ENCODE data around the gene WDR87. TPM values are rescaled to one million over a fixed set of nuclear protein-coding genes. Genes with fewer than 3 reads are reported as not detected.
"Not testable (repeated sequence)": the region's sequence is repeated elsewhere in the genome, so short reads cannot be mapped to it uniquely, and the experiment has no call there.

WDR87 gene
- total RNA-seq, 1 experiment from 2014 or later = not detected

GRCh38 chr19:37930416-37930815 lies 24.0 kb upstream of the WDR87 start:
- DNase-seq (ENCODE audit: low spot score) = no peak

GRCh38 chr19:37929355-37929923 lies 23.0 kb upstream of the WDR87 start:
- no peak for DNase-seq (ENCODE audit: low spot score)

GRCh38 chr19:37928527-37929286 lies 22.3 kb upstream of the WDR87 start:
- no peak for DNase-seq (ENCODE audit: low spot score)

GRCh38 chr19:37926711-37927110 lies 20.3 kb upstream of the WDR87 start:
- DNase-seq (ENCODE audit: low spot score) = no peak

- no peak for DNase-seq (ENCODE audit: low spot score)
Measured at GRCh38 chr19:37926255-37926654, 19.9 kb upstream of the WDR87 start.

GRCh38 chr19:37925212-37925611 lies 18.8 kb upstream of the WDR87 start:
- no peak for DNase-seq (ENCODE audit: low spot score)

- not testable (repeated sequence) for DNase-seq (ENCODE audit: low spot score)
Measured at GRCh38 chr19:37924573-37924972, 18.2 kb upstream of the WDR87 start.

GRCh38 chr19:37920591-37921450 lies 14.4 kb upstream of the WDR87 start:
- DNase-seq (ENCODE audit: low spot score) = no peak

GRCh38 chr19:37914908-37915307 lies 8.5 kb upstream of the WDR87 start:
- DNase-seq (ENCODE audit: low spot score) = no peak

GRCh38 chr19:37909661-37910199 lies 3.3 kb upstream of the WDR87 start:
- no peak for DNase-seq (ENCODE audit: low spot score)

GRCh38 chr19:37907735-37908455 lies 1.5 kb upstream of the WDR87 start:
- DNase-seq (ENCODE audit: low spot score) = no peak

- DNase-seq (ENCODE audit: low spot score) = peak; percentile 97
Measured at GRCh38 chr19:37906869-37907734, 708 bp upstream of the WDR87 start, which contains the start of gene SIPA1L3. Gene SIPA1L3, plus strand, starts transcription at chr19:37907208. Its CDS starts 174,358 bp downstream, at chr19:38081566.

GRCh38 chr19:37903096-37903495 lies 3.3 kb downstream of the WDR87 start:
- no peak for DNase-seq (ENCODE audit: low spot score)

- DNase-seq (ENCODE audit: low spot score) = peak; percentile 72
Measured at GRCh38 chr19:37902668-37903067, 3.7 kb downstream of the WDR87 start.

GRCh38 chr19:37899966-37900365 lies 6.4 kb downstream of the WDR87 start:
- DNase-seq (ENCODE audit: low spot score) = no peak

GRCh38 chr19:37899453-37899852 lies 6.9 kb downstream of the WDR87 start:
- DNase-seq (ENCODE audit: low spot score) = no peak

GRCh38 chr19:37896180-37896579 lies 10.2 kb downstream of the WDR87 start:
- DNase-seq (ENCODE audit: low spot score) = no peak

GRCh38 chr19:37893845-37894575 lies 12.4 kb downstream of the WDR87 start:
- no peak for DNase-seq (ENCODE audit: low spot score)

- DNase-seq (ENCODE audit: low spot score) = no peak
Measured at GRCh38 chr19:37886571-37886970, 19.8 kb downstream of the WDR87 start.

GRCh38 chr19:37885392-37885791 lies 21.0 kb downstream of the WDR87 start:
- no peak for DNase-seq (ENCODE audit: low spot score)

Measured in H4 (cell line).